HG02970 (cell line): Measurements from ENCODE around the gene ZNF324B.
"Not testable (repeated sequence)": the region's sequence is repeated elsewhere in the genome, so short reads cannot be mapped to it uniquely, and the experiment has no call there.

ENCODE experiments used
- ATAC-seq: cut with Tn5 transposase; IDR thresholded peaks from one replicate; pipeline ENCODE4 v1.9.1; 2021; ENCODE audit warnings: mild to moderate bottlenecking, moderate library complexity, moderate number of reproducible peaks; ENCODE audit not compliant: unreplicated experiment, low FRiP score

The ZNF324B gene

DNA sequence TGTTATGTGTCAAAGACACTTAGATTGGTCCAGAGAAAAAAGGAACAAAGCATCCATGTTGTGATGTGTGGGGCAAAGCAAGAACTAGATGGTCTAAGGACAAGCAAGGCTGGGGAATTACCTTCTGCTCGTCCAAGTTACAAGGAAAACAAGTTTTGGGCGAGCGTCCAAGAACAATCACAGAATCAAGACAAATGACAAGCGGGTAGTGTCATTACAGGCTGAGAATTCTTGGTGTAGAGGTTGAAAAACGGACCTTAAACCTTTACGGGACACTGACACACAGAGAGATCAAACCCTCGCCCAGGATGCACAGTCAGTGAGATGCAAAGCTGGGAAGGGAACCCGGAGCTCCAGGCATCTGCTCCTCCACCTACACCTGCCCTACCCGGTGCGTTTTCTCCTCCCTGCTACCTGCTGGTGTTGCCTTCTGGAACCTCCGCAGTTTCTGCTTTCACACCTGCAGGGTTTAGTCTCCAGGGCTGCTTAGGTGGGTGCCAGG lies 515 bp upstream of the ZNF324B start:
- no peak for ATAC-seq

DNA sequence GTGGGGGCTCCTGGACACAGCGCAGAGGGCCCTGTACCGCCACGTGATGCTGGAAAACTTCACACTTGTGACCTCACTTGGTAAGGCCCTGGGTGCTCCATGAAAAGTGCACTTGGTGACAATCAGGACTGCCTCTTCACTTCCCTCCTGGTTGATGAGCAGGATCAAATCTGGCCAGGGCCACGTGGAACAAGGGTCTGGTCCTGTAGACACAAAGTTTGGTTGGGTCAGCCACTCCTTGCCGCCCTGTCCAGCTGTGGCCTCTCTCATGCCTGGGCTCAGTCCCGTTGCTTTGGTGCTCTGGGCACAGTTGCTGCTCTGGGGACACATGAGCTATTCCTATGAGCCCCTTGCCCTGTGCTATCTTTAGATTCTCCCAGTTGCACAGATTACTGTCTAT lies 2.3 kb downstream of the ZNF324B start:
- ATAC-seq = no peak

DNA sequence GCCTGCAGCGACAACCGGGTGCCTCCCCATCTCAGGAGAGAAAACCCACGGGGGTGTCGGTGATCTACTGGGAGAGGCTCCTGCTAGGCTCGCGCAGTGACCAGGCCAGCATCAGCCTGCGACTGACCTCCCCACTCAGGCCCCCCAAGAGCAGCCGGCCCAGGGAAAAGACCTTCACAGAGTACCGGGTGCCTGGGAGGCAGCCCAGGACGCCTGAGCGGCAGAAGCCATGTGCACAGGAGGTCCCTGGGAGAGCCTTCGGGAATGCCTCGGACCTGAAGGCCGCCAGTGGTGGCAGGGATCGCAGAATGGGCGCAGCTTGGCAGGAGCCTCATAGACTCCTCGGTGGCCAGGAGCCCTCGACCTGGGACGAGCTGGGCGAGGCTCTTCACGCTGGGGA lies 3.9 kb downstream of the ZNF324B start:
- ATAC-seq = no peak

DNA sequence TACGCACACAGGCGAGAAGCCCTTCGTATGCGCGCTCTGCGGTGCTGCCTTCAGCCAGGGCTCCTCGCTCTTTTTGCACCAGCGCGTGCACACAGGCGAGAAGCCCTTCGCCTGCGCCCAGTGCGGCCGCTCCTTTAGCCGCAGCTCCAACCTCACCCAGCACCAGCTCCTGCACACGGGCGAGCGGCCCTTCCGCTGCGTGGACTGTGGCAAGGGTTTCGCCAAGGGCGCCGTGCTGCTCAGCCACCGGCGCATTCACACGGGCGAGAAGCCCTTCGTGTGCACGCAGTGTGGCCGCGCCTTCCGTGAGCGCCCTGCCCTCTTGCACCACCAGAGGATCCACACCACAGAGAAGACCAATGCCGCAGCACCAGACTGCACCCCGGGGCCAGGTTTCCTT lies 4.7 kb downstream of the ZNF324B start:
- ATAC-seq = no peak

DNA sequence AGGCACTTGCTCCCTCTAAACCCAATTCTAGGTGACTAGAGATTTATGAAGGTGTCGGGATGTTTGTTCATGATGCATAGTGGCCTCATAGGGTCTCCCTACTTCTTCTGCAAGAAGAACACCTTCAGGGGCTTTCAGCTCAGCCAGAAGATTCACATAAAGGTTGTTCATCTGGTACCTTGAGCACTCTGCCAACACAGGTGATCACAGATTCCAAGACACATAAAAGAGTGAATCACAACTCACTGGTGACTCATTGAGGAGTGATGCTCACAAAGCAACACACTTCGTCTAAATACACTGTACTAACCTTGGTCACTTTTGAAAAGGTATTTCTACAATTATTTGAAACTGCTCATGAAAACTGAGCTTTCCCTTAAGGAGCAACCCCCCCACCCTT lies 8.6 kb downstream of the ZNF324B start:
- ATAC-seq = no peak

DNA sequence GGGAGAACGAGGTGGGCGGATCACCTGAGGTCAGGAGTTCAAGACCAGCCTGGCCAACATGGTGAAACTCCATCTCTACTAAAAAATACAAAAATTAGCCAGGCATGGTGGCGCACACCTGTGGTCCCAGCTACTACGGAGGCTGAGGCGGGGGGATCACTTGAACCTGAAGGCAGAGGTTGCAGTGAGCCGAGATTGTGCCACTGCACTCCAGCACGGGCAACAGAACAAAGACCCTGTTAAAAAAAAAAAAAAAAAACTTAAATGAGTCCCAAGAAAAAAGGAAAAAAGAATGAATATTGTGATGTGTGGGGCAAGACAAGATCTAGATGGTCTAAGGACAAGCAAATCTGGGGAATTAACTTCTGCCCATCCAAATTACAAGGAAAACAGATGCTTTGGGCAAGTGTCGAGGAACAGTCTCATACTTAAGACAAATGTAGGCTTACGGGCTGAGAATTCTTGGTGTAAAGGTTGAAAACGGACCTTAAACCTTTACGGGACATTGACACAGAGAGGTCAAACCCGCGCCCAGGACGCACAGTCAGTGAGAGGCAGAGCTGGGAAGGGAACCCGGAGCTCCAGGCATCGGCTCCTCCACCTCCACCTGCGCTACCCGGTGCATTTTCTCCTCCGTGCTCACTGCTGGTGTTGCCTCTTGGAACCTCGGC lies 14.8 kb downstream of the ZNF324B start:
- peak; percentile 27 for ATAC-seq

DNA sequence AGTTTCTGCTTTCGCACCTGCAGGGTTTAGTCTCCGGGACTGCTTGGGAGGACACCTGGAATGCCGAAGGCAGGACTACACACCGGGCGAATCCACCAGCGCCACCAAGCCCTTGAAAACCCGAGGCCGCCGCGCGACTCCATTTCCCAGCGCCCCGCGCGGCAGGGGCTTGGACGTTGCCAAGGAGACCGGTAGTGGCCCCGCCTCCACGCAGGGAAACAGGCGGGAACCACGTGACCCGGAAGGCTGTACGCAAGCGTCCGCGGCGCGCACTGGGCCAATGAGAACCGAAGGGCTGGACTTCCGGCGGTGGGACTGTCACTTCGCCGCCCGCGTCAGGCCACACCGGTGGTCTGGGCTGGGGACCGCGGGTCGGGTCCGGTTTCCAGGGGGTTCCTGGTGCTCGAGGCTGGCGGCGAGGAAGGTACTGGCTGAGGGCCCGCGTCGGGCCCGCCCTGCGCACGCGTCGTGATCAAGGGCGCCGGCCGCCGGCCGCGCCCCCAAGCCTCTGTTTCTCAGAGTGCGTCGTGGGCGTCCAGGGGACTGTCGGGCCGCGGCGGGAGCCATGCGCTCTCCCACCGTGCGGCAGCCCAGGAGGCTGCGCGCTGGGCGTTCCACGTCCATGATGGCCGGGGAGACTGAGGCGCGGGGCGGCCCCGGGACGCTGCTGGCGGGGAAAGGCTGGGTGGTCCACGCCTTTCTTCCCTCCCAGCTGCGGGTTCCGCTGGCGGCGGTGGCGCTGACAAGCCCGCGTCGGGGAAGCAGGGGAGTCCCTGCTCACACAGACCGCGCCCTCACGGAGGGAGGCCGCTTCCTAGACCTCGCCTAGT lies 15.6 kb downstream of the ZNF324B start, which contains the start of gene ZNF324:
ZNF324 (plus strand) TSS at position 321 of the 830 bp plus-strand sequence. CDS start 2,106 bp downstream, outside the sequence.
- peak; percentile 84 for ATAC-seq

DNA sequence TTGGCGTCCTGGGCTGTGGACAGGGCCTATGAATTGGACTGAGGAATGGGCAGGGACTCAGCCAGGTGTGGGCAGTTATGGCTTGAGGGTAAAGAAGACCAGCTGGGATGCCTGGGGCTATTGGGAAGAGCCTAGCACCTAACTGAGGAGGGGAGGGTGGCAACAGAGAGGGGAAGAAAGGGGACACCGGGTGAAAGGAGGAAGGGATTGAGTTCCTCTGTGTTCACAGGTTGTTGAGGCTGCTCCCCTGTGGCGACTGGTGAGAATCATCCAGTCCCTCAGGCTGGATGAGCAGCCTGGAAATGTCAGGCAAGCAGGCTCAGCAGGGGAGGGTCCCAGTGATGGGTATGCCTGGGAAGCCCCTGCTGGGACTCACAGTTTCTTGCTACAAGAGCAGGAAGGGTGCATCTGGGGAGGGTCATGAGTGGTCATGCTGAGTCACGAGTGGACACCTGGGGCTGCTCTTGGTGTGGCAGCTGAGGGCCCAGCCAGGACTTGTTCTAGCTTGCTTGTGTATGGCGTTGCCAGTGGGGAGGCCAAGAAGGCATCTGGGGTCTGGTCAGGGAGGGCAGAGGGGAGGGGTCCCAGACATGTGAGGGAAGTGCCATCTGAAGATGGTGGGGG lies 16.9 kb downstream of the ZNF324B start:
- ATAC-seq = no peak

DNA sequence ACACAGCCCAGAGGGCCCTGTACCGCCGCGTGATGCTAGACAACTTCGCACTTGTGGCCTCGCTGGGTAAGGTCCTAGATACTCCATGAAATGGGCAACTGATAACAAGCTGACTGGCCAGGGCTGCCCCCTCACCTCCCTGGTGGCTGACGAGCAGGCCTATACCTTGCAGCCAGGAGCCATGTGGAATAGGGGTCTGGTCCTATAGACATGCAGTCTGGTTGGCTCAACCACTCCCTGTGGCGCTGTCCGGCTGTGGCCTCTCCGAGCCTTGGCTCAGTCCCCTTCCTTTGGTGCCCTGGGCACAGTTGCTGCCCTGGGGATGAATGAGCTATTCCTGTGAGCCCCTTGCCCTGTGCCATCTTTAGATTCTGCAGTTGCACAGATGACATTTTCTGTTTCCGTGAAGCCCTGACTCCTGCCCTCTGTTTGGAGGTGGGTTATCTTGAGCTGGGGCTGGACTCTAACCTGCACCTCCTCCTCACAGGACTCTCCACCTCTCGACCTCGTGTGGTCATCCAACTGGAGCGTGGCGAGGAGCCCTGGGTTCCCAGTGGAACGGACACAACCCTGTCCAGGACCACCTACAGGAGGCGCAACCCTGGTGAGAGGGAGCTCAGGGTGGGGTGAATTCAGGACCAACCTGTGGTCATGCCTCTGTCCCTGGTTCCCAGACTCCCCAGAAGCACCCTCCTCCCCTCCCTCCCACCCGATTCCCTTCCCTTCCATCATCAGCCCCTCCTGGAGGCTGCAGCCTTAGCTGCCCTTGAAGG lies 18.0 kb downstream of the ZNF324B start:
- ATAC-seq = no peak

DNA sequence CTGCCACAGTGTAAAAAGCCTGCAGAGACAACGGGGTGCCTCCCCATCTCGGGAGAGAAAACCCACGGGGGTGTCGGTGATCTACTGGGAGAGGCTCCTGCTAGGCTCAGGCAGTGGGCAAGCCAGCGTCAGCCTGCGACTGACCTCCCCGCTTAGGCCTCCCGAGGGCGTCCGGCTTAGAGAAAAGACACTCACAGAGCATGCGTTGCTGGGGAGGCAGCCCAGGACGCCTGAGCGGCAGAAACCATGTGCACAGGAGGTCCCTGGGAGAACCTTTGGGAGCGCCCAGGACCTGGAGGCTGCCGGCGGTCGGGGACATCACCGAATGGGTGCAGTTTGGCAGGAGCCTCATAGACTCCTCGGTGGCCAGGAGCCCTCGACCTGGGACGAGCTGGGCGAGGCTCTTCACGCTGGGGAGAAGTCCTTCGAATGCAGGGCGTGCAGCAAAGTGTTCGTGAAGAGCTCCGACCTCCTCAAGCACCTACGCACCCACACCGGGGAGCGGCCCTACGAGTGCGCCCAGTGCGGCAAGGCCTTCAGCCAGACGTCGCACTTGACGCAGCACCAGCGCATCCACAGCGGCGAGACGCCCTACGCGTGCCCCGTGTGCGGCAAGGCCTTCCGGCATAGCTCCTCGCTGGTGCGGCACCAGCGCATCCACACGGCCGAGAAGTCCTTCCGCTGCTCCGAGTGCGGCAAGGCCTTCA lies 19.6 kb downstream of the ZNF324B start:
- ATAC-seq = not testable (repeated sequence)

DNA sequence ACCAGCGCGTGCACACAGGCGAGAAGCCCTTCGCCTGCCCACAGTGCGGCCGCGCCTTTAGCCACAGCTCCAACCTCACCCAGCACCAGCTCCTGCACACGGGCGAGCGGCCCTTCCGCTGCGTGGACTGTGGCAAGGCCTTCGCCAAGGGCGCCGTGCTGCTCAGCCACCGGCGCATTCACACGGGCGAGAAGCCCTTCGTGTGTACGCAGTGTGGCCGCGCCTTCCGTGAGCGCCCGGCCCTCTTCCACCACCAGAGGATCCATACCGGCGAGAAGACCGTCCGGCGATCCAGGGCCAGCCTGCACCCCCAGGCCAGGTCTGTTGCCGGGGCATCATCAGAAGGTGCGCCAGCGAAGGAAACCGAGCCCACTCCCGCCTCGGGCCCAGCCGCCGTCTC lies 20.3 kb downstream of the ZNF324B start:
- ATAC-seq = no peak

DNA sequence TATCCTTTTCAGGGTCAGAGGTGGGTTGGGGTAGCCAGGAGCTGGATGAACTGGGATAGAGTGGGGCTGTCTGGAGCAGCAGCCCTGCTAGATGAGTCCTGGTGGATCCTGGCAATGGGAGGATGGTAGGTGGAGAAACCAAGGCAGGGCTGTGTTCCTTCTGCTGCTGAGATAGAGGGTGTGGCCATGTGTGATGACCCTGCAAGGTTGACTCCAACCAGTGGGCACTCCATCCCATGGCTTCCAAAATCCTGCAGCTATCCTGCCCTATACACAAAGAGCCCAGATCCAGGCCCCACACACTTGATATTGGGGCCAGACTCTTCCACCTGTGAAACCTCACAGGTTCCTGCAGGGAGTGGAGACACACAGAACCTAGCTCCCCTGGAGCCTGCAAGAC lies 22.4 kb downstream of the ZNF324B start:
- no peak for ATAC-seq

DNA sequence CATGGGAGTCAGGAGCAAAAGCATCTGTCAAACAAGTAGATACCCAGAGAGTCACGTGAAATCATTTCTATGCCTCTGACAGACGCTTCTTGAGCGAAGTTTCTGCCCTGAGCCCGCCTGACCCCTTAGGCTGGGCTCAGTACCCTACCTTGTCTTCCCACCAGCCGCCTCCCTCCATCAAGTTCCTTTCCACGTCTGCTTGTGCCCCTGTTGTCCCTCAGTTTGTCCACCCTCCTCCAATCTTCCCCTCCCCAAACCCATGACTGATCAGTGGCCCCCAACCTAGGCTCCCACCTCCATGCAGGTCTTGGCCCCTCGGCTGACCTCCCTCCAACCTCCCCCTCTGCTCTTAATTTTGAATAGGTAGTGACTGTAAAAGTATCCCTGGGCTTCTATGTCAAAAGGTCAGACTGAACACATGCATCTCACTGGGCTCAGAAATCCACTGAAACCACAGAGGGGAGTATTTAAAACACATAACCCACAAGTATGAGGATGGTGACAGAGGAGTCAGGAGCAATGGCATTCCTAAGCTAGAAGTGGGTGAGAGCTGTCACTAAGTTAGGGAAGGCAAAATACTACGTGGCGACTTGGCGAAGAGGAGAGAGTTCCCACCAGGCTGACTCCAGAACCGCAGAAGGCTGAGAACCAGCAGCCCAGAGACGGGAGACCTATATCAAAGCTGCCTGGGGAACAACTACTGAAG lies 23.0 kb downstream of the ZNF324B start:
- no peak for ATAC-seq

DNA sequence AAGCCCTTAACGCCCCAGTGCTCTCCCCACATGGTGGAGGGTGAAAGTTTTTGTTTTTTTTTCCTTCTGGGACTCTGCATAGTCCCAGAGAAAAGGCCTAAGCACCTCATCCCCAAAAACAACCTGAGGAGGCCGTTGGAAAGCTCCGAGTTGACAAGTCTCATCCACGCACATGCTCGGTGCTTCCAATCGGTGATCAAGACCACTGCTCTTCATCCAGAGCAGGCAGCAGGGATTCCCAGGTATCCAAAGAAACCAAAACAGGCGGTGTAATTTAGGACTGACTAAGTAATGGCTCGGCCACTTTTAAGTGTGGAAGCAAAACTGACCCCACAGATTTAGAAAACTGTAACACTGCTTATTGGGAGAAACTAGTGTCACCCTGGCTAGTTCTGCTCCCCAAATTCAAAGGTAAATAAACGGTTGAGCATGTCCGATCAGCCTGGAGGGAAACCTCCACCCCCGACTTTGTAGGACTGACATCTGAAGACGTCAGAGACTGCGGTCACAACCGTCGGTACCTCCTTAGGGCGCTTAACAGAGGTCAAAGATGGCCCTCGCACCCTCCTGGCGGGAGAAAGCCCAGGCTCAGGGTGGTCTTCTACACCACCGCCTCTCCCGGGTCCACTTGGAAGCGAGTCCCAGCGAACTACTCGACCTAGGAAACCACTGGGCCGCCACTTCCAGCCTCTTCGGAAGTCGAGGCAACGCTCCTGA lies 23.7 kb downstream of the ZNF324B start:
- ATAC-seq = no peak

DNA sequence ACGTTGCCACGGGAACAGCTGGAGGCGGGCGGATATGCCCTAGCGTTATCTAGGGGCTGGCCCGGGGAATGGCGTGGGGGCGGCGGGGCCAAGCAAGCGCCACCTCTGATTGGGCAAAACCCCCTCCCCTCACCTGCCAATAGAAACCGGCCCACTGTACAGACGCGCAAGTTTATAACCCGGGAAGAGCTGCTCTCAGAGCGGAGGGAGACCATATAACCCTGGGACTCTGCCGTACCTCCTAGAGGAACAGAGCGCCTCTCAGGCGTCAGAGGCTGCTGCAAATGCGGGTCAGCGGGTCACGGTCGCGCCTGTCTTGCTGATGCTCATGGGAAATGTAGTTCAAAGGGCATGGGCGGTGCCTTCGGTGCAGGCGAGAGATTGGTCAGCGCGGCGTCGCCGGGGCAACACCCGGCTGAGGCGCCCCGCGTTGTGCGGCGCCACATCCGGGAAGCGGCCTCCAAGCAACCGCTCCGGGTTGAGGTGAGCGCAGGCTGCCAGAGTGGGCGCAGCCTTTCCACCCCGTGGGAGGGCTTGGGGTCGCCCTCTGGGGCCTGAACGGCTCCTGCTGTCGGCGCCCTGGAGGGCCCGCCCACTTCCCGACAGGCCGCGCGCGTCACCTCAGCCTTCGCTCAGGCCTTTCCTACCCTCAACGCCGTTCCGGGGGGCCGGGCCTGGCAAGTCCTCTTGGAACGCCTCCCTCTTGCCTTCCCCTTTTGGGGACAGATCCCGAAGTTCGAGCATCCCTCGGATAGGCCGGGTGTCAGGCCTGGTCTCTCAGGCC lies 24.5 kb downstream of the ZNF324B start, which contains the start of gene ZNF446:
ZNF446 (plus strand) TSS at position 639 of the 784 bp plus-strand sequence. CDS start 867 bp downstream, outside the sequence.
- peak; percentile 79 for ATAC-seq

DNA sequence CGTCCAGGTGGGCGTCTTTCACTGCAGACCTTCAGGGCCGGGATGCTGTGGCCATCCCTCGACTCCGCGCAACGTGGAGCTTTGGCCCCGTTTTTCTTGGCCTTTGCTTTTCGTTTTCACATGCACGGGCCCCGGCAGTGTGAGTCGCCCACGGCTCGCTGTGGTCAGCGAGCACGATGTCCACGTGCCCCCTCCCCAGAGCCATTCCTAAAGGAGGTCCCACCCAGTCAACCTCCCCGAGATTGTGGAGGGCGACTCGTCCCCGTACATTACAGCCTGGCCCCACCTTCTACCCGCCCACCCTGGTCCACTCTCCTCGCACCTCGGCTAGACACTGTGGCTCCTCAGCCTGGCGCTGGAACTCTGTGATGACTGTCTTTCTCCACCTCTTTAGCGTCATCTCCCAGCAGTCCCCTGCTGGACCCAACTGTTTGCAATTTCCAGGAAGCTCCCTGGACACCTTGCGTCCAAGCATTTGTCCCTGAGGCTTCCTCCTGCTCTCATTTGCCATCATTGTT lies 25.1 kb downstream of the ZNF324B start:
- ATAC-seq = no peak

DNA sequence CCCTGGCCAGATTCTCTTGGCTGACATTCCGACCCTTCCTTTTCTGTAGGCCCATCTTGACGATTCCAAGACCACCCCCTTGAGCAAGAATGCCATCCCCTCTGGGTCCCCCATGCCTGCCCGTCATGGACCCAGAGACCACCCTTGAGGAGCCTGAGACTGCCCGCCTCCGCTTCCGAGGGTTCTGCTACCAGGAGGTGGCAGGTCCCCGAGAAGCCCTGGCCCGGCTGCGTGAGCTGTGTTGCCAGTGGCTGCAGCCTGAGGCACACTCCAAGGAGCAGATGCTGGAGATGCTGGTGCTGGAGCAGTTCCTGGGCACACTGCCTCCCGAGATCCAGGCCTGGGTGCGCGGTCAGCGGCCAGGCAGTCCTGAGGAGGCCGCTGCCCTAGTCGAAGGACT lies 25.7 kb downstream of the ZNF324B start:
- no peak for ATAC-seq
